HepG2 (cell line): Measurements from ENCODE around the gene PSMB4. TPM values are rescaled to one million over a fixed set of nuclear protein-coding genes. Genes with fewer than 3 reads are reported as not detected.
A peak's percentile ranks its signal among the peaks of the same experiment; 100 is the strongest.

Experiments used
- ATAC-seq: fragments of 200-7000 bp; cut with Tn5 transposase; 3 replicates; pipeline ENCODE4 v1.9.1; 2020; ENCODE audit warnings: mild to moderate bottlenecking, moderate library complexity
- BruUV-seq: library from RNA; stranded (reverse); fragments of 400-500 nt; replicated peaks from 2 replicates; lab custom pipeline; 2021; lab: Mats Ljungman, UMichigan
- CTCF ChIA-PET: fragments of 300-600 bp; formaldehyde crosslinking; extraction: SDS; loops from one replicate; lab custom pipeline; 2021; ENCODE audit warnings: low total read pairs, inconsistent platforms, low intra/inter-chr PET ratio; lab: Yijun Ruan, JAX
- POLR2A ChIA-PET: fragments of 350-600 bp; sonication (Branson Sonifier 250); formaldehyde crosslinking; loops from one replicate; lab custom pipeline; 2020; ENCODE audit warnings: antibody characterized with exemption, inconsistent platforms; lab: Yijun Ruan, JAX
- DNase-seq: peaks from one replicate; pipeline ENCODE4 v3.0.0-alpha.2; 2015; ENCODE audit warnings: low spot score
- FAIRE-seq: peaks from 3 replicates; lab custom pipeline; 2011; peaks lifted over from hg19 to GRCh38; lab: Jason Lieb, UNC
- H2AFZ ChIP-seq: one replicate; pipeline ENCODE4 v1.6.1; 2011; ENCODE audit warnings: low read length, inconsistent platforms
- H3K27ac ChIP-seq: fragments of 300-600 bp; 3 replicates; pipeline ENCODE4 v1.8.0; 2011; ENCODE audit warnings: mixed run types, mild to moderate bottlenecking, mixed read lengths, low read length, inconsistent platforms; ENCODE audit not compliant: insufficient read depth; ENCODE audit errors: extremely low read length
- H3K27me3 ChIP-seq, 2 experiments: fragments of 200-600 bp in 1 of 2; 2 replicates in 1 of 2; 3 replicates in 1 of 2; pipeline versions ENCODE4 v1.6.0 to v1.8.0; 2011; ENCODE audit warnings: low read length in 2 of 2, mild to moderate bottlenecking in 2 of 2, moderate library complexity in 2 of 2, inconsistent platforms in 1 of 2; ENCODE audit not compliant: insufficient read depth in 2 of 2, control insufficient read depth in 1 of 2
- H3K36me3 ChIP-seq, 2 experiments: fragments of 200-600 bp in 1 of 2; replicated peaks in 1 of 2; 2 replicates in 1 of 2; 3 replicates in 1 of 2; pipeline versions ENCODE4 v1.5.1 to v1.8.0; 2011; ENCODE audit warnings: low read length in 2 of 2, inconsistent platforms in 1 of 2; ENCODE audit not compliant: insufficient read depth in 2 of 2, control insufficient read depth in 1 of 2
- H3K4me1 ChIP-seq: 2 replicates; pipeline ENCODE4 v1.5.1; 2012; ENCODE audit warnings: low read length, inconsistent platforms; ENCODE audit not compliant: insufficient read depth
- H3K4me2 ChIP-seq: 2 replicates; pipeline ENCODE4 v1.6.0; 2011; ENCODE audit warnings: low read depth, low read length, inconsistent platforms
- H3K4me3 ChIP-seq, 3 experiments: fragments of 200-600 bp in 1 of 3; sonication (generic), shearing (Covaris generic) in 1 of 3; replicated peaks in 1 of 3; 2 replicates each; pipeline ENCODE4 v1.5.1; 2011 to 2016; ENCODE audit warnings: low read length in 3 of 3, inconsistent platforms in 2 of 3, low read depth in 2 of 3, mild to moderate bottlenecking in 2 of 3, control low read depth in 1 of 3, mixed read lengths in 1 of 3; ENCODE audit not compliant: insufficient read depth in 1 of 3
- H3K79me2 ChIP-seq: one replicate; pipeline ENCODE4 v1.6.1; 2011; ENCODE audit warnings: low read length, inconsistent platforms; ENCODE audit not compliant: insufficient read depth
- H3K9ac ChIP-seq: 2 replicates; pipeline ENCODE4 v1.6.0; 2011; ENCODE audit warnings: mild to moderate bottlenecking, low read depth, low read length, inconsistent platforms; ENCODE audit not compliant: insufficient read depth
- H3K9me3 ChIP-seq: 2 replicates; pipeline ENCODE4 v1.5.1; 2012; ENCODE audit warnings: mild to moderate bottlenecking, low read length
- H4K20me1 ChIP-seq: 2 replicates; pipeline ENCODE4 v1.6.0; 2011; ENCODE audit warnings: inconsistent platforms, mild to moderate bottlenecking, low read length, moderate library complexity; ENCODE audit not compliant: insufficient read depth
- ARNT ChIP-seq: fragments of 450-650 bp; IDR thresholded peaks from 2 replicates; pipeline ENCODE4 v1.6.1; 2017
- CHD4 ChIP-seq: fragments of 200-600 bp; sonication (generic); IDR thresholded peaks from 2 replicates; pipeline ENCODE4 v1.7.0; 2017; ENCODE audit warnings: mild to moderate bottlenecking, low read length, borderline replicate concordance
- GABPB1 ChIP-seq: IDR thresholded peaks from 2 replicates; pipeline ENCODE4 v1.6.1; 2016; ENCODE audit warnings: mild to moderate bottlenecking, missing genetic modification reagents, moderate library complexity, missing compliant biosample characterization
- HOMEZ ChIP-seq: IDR thresholded peaks from 2 replicates; pipeline ENCODE4 v1.6.1; 2016; ENCODE audit warnings: low read depth
- KDM6A ChIP-seq: IDR thresholded peaks from 2 replicates; pipeline ENCODE4 v1.6.1; 2016; ENCODE audit warnings: low read depth
- SMC3 ChIP-seq: IDR thresholded peaks from 2 replicates; pipeline ENCODE4 v1.6.1; 2011; ENCODE audit warnings: low read length, improper control_type of control experiment
- ZBTB3 ChIP-seq: sonication (generic); formaldehyde crosslinking; IDR thresholded peaks from 2 replicates; pipeline ENCODE4 v1.4.0; 2020; ENCODE audit warnings: low read depth, mild to moderate bottlenecking, moderate library complexity, missing genetic modification reagents, borderline replicate concordance
- ZFP1 ChIP-seq: IDR thresholded peaks from 2 replicates; pipeline ENCODE4 v1.6.1; 2016
- ZNF335 ChIP-seq: sonication (generic); formaldehyde crosslinking; IDR thresholded peaks from 2 replicates; pipeline ENCODE4 v1.4.0; 2020; ENCODE audit warnings: missing genetic modification reagents
- ZNF704 ChIP-seq: sonication (generic); formaldehyde crosslinking; IDR thresholded peaks from 2 replicates; pipeline ENCODE4 v1.8.1; 2023; ENCODE audit warnings: mild to moderate bottlenecking, inconsistent platforms, moderate library complexity, missing genetic modification reagents, borderline replicate concordance
- ZSCAN29 ChIP-seq: sonication (generic); formaldehyde crosslinking; conservative IDR thresholded peaks from 2 replicates; pipeline ENCODE4 v1.4.0; 2020; ENCODE audit warnings: mild to moderate bottlenecking, missing genetic modification reagents
- WGBS: methylation state at CpG from one replicate; pipeline ENCODE4 v1.1.6; 2017; ENCODE audit warnings: low lambda C conversion rate; 5-methylcytosine and 5-hydroxymethylcytosine counted together
- in situ Hi-C: cut with HindIII; loops from 2 replicates; pipeline ENCODE4 v1.10.0; 2017; ENCODE audit warnings: low pct_unique_long_range_greater_than_20kb; ENCODE audit not compliant: extremely low pct_ligation_motif_present
- intact Hi-C: fragments of 100-400 bp; cut with micrococcal nuclease; formaldehyde crosslinking; loops from one replicate; pipeline ENCODE4 v1.10.0; 2022; ENCODE audit not compliant: unreplicated experiment
- polyA plus RNA-seq, 8 experiments: library from polyadenylated mRNA; depleted of rRNA in 3 of 8; stranded (reverse) in 7 of 8; unstranded in 1 of 8; fragments of >200 nt; fragmentation: Illumina TruSeq in 4 of 8; extraction: Trizol in 4 of 8; gene quantifications; 2 replicates each; pipeline versions ENCODE4 v1.2.1 to v1.2.3, GENCODE V29; 2011 to 2016; ENCODE audit warnings: low read depth in 4 of 8, missing spikeins in 1 of 8, mixed read lengths in 1 of 8; ENCODE audit not compliant: insufficient read depth in 1 of 8
- total RNA-seq, 5 experiments: library from RNA; depleted of rRNA; stranded (reverse); fragments of >200 nt; fragmentation: Illumina TruSeq; extraction: Trizol; gene quantifications; 2 replicates each; pipeline ENCODE4 v1.2.3, GENCODE V29; 2016; ENCODE audit warnings: low read depth in 1 of 5

Gene PSMB4
- total and polyA plus RNA-seq, 2 of the 13 experiments (the other 11 are each of a cell fraction or from before 2014, with no cell fraction given), result 336 to 383 TPM

GRCh38 chr1:151443846-151444782 is 44.7 kb downstream of the PSMB4 start (continued):
- 0 out of 2 replicates have a peak, but pooled peaks have one; percentile 36 for TF ChIP-seq HOMEZ (CRISPR knock-in tag)
- peak; percentile 57 for TF ChIP-seq SMC3

DNA sequence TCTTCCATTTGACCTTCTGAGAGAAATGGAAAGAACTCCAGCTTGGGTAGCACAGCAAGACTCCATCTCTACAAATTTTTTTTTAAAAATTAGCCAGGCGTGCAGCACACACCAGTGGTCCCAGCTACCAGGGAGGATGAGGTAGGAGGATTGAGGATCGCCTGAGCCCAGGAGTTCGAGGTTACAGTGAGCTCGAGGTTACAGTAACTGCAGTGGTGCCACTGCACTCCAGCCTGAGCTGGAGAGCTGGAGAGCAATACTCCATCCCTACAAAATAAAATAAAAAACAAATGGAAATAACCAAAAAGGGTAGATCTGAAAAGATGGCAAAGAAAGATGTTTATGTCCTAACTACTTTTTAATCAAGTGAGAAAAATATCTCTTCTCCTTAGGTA is 45.4 kb downstream of the PSMB4 start:
- ATAC-seq (no peak), DNase-seq (no peak), FAIRE-seq (no peak)
- 88% methylated on average over 4 of the region's 4 CpGs for WGBS
- Histone ChIP-seq H3K4me2 (no peak overlapping the region), H2AFZ (no peak overlapping the region), H3K27ac (no peak overlapping the region), H3K4me3 (no peak overlapping the region), H3K36me3 (peaks cover 1 to 20% of the 10 kb centered on the region in 2 experiments; a peak in 4 of 5 replicates), H3K79me2 (peaks cover 89% of the 10 kb centered on the region), H3K9ac (no peak overlapping the region), H3K27me3 (no peaks in the 10 kb centered on the region), H3K4me1 (no peaks in the 10 kb centered on the region), H4K20me1 (peaks cover 51% of the 10 kb centered on the region), H3K9me3 (no peaks in the 10 kb centered on the region)
- in situ Hi-C loops (no loop called here), intact Hi-C loops (loop anchor here (5.0 to 10.0 kb wide), 3 partner anchors 150 to 390 kb away; partner anchors contain the start of genes C2CD4D and RORC)
- POLR2A ChIA-PET, result no interaction called here
- CTCF ChIA-PET, result interaction anchor here (1.4 kb wide), 1 partner anchor 90 kb away, joined by 8 read pairs; no protein-coding TSS in a partner anchor
- no peak for TF ChIP-seq KDM6A (CRISPR knock-in tag)
- no peak for TF ChIP-seq ARNT
- no peak for TF ChIP-seq ZNF704 (CRISPR knock-in tag)
- no peak for TF ChIP-seq ZBTB3 (CRISPR knock-in tag)
- TF ChIP-seq CHD4, result no peak
- no peak for TF ChIP-seq ZNF335 (CRISPR knock-in tag)
- TF ChIP-seq ZSCAN29 (CRISPR knock-in tag), result no peak
- TF ChIP-seq ZFP1 (CRISPR knock-in tag), result no peak
- no peak for TF ChIP-seq GABPB1 (CRISPR knock-in tag)
- BruUV-seq, result no TSS peak
